Neural progenitor cell (in vitro differentiated cells): ENCODE results near the gene TBC1D13. TPM values are rescaled to one million over a fixed set of nuclear protein-coding genes. Genes with fewer than 3 reads are reported as not detected.
"Not testable (repeated sequence)": the region's sequence is repeated elsewhere in the genome, so short reads cannot be mapped to it uniquely, and the experiment has no call there.

Experiments used
- DNase-seq: peaks from one replicate; pipeline ENCODE4 v3.0.0-alpha.2; 2016; ENCODE audit warnings: low spot score
- H2AFZ ChIP-seq: fragments of 200-600 bp; sonication (generic); replicated peaks from 2 replicates; pipeline ENCODE4 v1.6.1; 2016; ENCODE audit warnings: antibody characterized with exemption
- H3F3A ChIP-seq: fragments of 200-600 bp; sonication (generic); 2 replicates; pipeline ENCODE4 v1.6.1; 2016; ENCODE audit warnings: antibody characterized with exemption, low read depth
- H3K27ac ChIP-seq: fragments of 200-600 bp; sonication (generic); 2 replicates; pipeline ENCODE4 v1.5.1; 2016; ENCODE audit warnings: mild to moderate bottlenecking
- H3K27me3 ChIP-seq: fragments of 200-600 bp; sonication (generic); 2 replicates; pipeline ENCODE4 v1.6.1; 2016; ENCODE audit warnings: mild to moderate bottlenecking, moderate library complexity
- H3K36me3 ChIP-seq: fragments of 200-600 bp; sonication (generic); 2 replicates; pipeline ENCODE4 v1.5.1; 2016
- H3K4me1 ChIP-seq: fragments of 200-600 bp; sonication (generic); 2 replicates; pipeline ENCODE4 v1.6.1; 2016; ENCODE audit warnings: mixed run types
- H3K4me2 ChIP-seq: fragments of 200-600 bp; sonication (generic); 2 replicates; pipeline ENCODE4 v1.6.1; 2016
- H3K4me3 ChIP-seq: fragments of 200-600 bp; sonication (generic); 2 replicates; pipeline ENCODE4 v1.5.1; 2016
- H3K79me2 ChIP-seq: fragments of 200-600 bp; sonication (generic); 2 replicates; pipeline ENCODE4 v1.6.1; 2016; ENCODE audit warnings: low read depth
- H3K9ac ChIP-seq: fragments of 200-600 bp; sonication (generic); 2 replicates; pipeline ENCODE4 v1.6.1; 2016
- H3K9me3 ChIP-seq: fragments of 200-600 bp; sonication (generic); 2 replicates; pipeline ENCODE4 v1.5.1; 2016; ENCODE audit warnings: low read depth
- H4K20me1 ChIP-seq: fragments of 200-600 bp; sonication (generic); 2 replicates; pipeline ENCODE4 v1.6.1; 2016; ENCODE audit warnings: low read depth
- H3K27ac Mint-ChIP-seq: 3 replicates; pipeline ENCODE4 v1.8.0; 2021; ENCODE audit warnings: mixed read lengths
- H3K27me3 Mint-ChIP-seq: 2 replicates; pipeline ENCODE4 v1.8.0; 2022; ENCODE audit warnings: low read depth, mild to moderate bottlenecking, inconsistent platforms, moderate library complexity, mixed read lengths; ENCODE audit not compliant: insufficient read depth
- H3K36me3 Mint-ChIP-seq: 3 replicates; pipeline ENCODE4 v1.8.0; 2021; ENCODE audit warnings: mixed read lengths
- H3K4me1 Mint-ChIP-seq: 3 replicates; pipeline ENCODE4 v1.8.0; 2021; ENCODE audit warnings: mixed read lengths
- H3K4me3 Mint-ChIP-seq: 3 replicates; pipeline ENCODE4 v1.8.0; 2021; ENCODE audit warnings: mild to moderate bottlenecking, moderate library complexity, mixed read lengths
- H3K9me3 Mint-ChIP-seq: 3 replicates; pipeline ENCODE4 v1.8.0; 2020; ENCODE audit warnings: mixed read lengths
- EZH2 ChIP-seq: fragments of 200-600 bp; sonication (generic); IDR thresholded peaks from 2 replicates; pipeline ENCODE4 v1.6.1; 2017; ENCODE audit warnings: antibody characterized with exemption, mild to moderate bottlenecking, moderate library complexity
- EZH2phosphoT487 ChIP-seq: fragments of 200-600 bp; sonication (generic); IDR thresholded peaks from 2 replicates; pipeline ENCODE4 v1.6.1; 2017; ENCODE audit warnings: antibody characterized with exemption
- total RNA-seq: library from RNA; depleted of rRNA; stranded (reverse); fragments of >200 nt; gene quantifications from 2 replicates; pipeline ENCODE4 v1.2.3, GENCODE V29; 2015; ENCODE audit warnings: low replicate concordance
- TF ChIP-seq, protein P1 (sequence below): fragments of 200-600 bp; sonication (generic); IDR thresholded peaks from 2 replicates; pipeline ENCODE4 v1.5.1; 2017; ENCODE audit warnings: antibody characterized with exemption, mild to moderate bottlenecking

Gene TBC1D13
- total RNA-seq, 1 donor from 2014 or later = 19.0 TPM

DNA sequence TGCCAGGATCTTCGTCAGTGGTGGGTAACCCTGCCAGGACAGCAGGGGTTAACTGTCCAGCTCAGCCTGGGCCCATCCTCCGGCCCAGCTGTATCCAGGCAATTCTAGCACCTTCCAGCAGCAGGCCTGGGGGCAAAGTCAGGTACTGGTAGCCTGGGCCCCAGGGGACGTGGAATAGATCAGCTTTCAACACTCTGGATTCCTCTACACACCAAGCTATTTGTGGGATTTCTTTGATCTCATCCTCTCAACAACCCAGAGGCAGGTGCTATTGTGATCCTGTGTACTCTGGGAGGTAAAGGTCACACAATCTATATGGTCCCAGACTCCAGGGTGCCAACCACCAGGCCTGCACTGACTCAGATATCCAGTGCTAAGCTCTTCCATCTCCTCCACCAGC lies 51.3 kb downstream of the TBC1D13 start:
- Histone ChIP-seq H3K4me2 (no peak overlapping the region), H2AFZ (no peak overlapping the region), H3K79me2 (no peaks in the 10 kb centered on the region), H3F3A (no peaks in the 10 kb centered on the region), H4K20me1 (no peaks in the 10 kb centered on the region), H3K27ac (no peak overlapping the region), H3K9me3 (no peaks in the 10 kb centered on the region), H3K27me3 (no peaks in the 10 kb centered on the region), H3K4me1 (no peaks in the 10 kb centered on the region), H3K36me3 (no peaks in the 10 kb centered on the region), H3K4me3 (no peak overlapping the region), H3K9ac (no peak overlapping the region)
- no peak overlapping the region for H3K27ac Mint-ChIP-seq
- no peak overlapping the region for H3K4me3 Mint-ChIP-seq
- no peaks in the 10 kb centered on the region for H3K9me3 Mint-ChIP-seq
- H3K27me3 Mint-ChIP-seq = peaks cover 5% of the 10 kb centered on the region
- no peak for DNase-seq
- H3K36me3 Mint-ChIP-seq = peaks cover 3% of the 10 kb centered on the region
- H3K4me1 Mint-ChIP-seq = peaks cover 3% of the 10 kb centered on the region
- TF ChIP-seq EZH2 (no peak), EZH2phosphoT487 (no peak)
- TF ChIP-seq, protein P1, sequence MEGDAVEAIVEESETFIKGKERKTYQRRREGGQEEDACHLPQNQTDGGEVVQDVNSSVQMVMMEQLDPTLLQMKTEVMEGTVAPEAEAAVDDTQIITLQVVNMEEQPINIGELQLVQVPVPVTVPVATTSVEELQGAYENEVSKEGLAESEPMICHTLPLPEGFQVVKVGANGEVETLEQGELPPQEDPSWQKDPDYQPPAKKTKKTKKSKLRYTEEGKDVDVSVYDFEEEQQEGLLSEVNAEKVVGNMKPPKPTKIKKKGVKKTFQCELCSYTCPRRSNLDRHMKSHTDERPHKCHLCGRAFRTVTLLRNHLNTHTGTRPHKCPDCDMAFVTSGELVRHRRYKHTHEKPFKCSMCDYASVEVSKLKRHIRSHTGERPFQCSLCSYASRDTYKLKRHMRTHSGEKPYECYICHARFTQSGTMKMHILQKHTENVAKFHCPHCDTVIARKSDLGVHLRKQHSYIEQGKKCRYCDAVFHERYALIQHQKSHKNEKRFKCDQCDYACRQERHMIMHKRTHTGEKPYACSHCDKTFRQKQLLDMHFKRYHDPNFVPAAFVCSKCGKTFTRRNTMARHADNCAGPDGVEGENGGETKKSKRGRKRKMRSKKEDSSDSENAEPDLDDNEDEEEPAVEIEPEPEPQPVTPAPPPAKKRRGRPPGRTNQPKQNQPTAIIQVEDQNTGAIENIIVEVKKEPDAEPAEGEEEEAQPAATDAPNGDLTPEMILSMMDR = no peak

DNA sequence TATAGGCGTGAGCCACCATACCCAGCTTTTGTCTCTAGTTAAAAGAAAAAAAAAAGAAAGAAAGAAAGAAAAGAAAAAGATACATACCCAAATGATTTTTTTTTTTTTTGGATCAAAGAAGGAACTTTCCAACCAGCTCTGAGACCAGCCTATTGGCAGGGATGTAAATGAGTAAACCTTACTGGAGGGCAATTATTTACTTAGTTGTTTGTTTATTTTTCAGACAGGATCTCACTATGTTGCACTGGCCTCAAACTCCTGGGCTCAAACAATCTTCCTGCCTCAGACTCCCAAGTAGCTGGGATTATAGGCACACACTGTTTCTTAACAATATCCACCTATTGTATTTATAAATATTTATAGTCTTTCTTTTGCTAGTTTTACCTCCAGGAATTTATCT lies 53.5 kb downstream of the TBC1D13 start:
- no peaks in the 10 kb centered on the region for H3K9me3 ChIP-seq

DNA sequence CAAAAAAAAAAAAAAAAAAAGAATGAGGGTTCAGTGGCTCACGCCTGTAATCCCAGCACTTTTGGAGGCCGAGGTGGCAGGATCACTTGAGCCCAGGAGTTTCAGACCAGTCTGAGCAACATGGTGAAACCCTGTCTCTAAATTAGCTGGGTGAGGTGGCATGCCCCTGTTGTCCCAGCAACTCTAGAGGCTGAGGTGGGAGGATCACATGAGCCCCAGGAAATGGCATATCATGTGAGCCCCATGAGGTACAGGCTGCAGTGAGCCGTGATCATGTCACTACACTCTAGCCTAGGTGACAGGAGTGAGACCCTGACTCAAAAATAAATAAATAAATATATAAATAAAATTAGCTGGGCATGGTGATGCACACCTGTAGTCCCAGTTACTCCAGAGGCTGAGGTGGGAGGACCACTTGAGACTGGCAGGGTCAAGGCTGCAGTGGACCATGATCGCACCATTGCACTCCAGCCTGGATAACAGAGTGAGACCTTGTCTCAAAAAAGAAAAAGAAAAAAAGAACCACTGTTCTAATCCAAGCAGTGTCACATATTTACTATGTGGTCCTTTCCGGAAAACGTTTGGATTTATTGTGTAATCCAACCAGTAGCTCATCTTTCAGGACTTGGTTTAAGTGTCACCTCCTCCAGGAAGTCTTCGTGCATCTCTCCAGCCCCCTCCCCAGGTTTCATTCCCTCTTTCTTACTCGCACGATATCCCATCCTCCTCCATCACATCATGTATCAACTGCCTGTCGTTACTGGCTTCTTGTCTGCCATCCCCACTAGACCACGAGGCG lies 54.8 kb downstream of the TBC1D13 start:
- no peak overlapping the region for H3K27ac ChIP-seq
- H2AFZ ChIP-seq = no peak overlapping the region
- H3K9me3 Mint-ChIP-seq = no peaks in the 10 kb centered on the region
- peaks cover 3% of the 10 kb centered on the region for H3K4me1 Mint-ChIP-seq
- DNase-seq = no peak
- no peaks in the 10 kb centered on the region for H3K36me3 ChIP-seq
- no peaks in the 10 kb centered on the region for H3K9me3 ChIP-seq
- H3K27me3 Mint-ChIP-seq = peaks cover 5% of the 10 kb centered on the region
- no peak overlapping the region for H3K9ac ChIP-seq
- H3K27ac Mint-ChIP-seq = no peak overlapping the region
- H3K36me3 Mint-ChIP-seq = no peaks in the 10 kb centered on the region
- no peaks in the 10 kb centered on the region for H3K4me1 ChIP-seq
- no peak overlapping the region for H3K4me2 ChIP-seq
- TF ChIP-seq, protein P1 = no peak
- no peak overlapping the region for H3K4me3 Mint-ChIP-seq
- no peaks in the 10 kb centered on the region for H3F3A ChIP-seq
- H3K27me3 ChIP-seq = no peaks in the 10 kb centered on the region
- no peaks in the 10 kb centered on the region for H4K20me1 ChIP-seq
- H3K4me3 ChIP-seq = no peak overlapping the region
- H3K79me2 ChIP-seq = no peaks in the 10 kb centered on the region

More for the DNA sequence above, 53.5 kb downstream of the TBC1D13 start:
- no peaks in the 10 kb centered on the region for H3K79me2 ChIP-seq
- H3F3A ChIP-seq = no peaks in the 10 kb centered on the region
- H3K27me3 Mint-ChIP-seq = peaks cover 5% of the 10 kb centered on the region
- no peaks in the 10 kb centered on the region for H3K36me3 ChIP-seq
- H3K9ac ChIP-seq = no peak overlapping the region
- H3K4me2 ChIP-seq = no peak overlapping the region
- H3K4me3 ChIP-seq = no peak overlapping the region
- H3K4me3 Mint-ChIP-seq = no peak overlapping the region
- no peaks in the 10 kb centered on the region for H4K20me1 ChIP-seq
- no peaks in the 10 kb centered on the region for H3K27me3 ChIP-seq
- H3K4me1 ChIP-seq = no peaks in the 10 kb centered on the region
- H3K36me3 Mint-ChIP-seq = no peaks in the 10 kb centered on the region
- H3K4me1 Mint-ChIP-seq = peaks cover 3% of the 10 kb centered on the region
- DNase-seq = no peak
- no peak overlapping the region for H3K27ac ChIP-seq
- H3K9me3 Mint-ChIP-seq = no peaks in the 10 kb centered on the region
- TF ChIP-seq EZH2 (no peak), EZH2phosphoT487 (no peak)
- TF ChIP-seq, protein P1 = no peak
- H3K27ac Mint-ChIP-seq = no peak overlapping the region
- no peak overlapping the region for H2AFZ ChIP-seq

DNA sequence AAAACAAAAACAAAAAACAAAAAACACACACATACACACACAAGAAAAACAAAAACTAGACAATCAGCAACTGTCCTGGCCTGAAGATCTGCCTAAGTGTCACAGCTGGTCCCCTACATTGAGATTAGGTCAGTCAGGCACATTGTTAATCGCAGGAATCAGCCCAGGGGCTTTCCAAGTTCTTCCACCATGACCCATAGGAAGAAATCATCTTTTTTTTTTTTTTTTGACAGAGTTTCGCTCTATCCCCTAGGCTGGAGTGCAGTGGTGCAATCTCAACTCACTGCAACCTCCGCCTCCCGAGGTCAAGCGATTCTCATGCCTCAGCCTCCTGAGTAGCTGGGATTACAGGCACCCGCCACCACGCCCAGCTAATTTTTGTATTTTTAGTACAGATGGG lies 56.1 kb downstream of the TBC1D13 start:
- not testable (repeated sequence) for H3K36me3 ChIP-seq, H3K4me3 Mint-ChIP-seq, H3K79me2 ChIP-seq, H3K36me3 Mint-ChIP-seq, DNase-seq, H3K4me3 ChIP-seq, H2AFZ ChIP-seq, H3F3A ChIP-seq, H4K20me1 ChIP-seq, H3K27me3 ChIP-seq, H3K9ac ChIP-seq, H3K4me1 Mint-ChIP-seq, H3K27ac ChIP-seq, H3K9me3 ChIP-seq, H3K9me3 Mint-ChIP-seq, H3K4me1 ChIP-seq, H3K4me2 ChIP-seq, H3K27ac Mint-ChIP-seq, H3K27me3 Mint-ChIP-seq
